Neural crest cell (in vitro differentiated cells): ENCODE measurements around the gene TBC1D24. TPM values are rescaled to one million over a fixed set of nuclear protein-coding genes. Genes with fewer than 3 reads are reported as not detected.
A peak's percentile ranks its signal among the peaks of the same experiment; 100 is the strongest.

ENCODE experiments used
- DNase-seq: peaks from one replicate; pipeline ENCODE4 v3.0.0; 2021; ENCODE audit warnings: low read depth, mixed read lengths, low spot score
- H3K27ac Mint-ChIP-seq: one replicate; pipeline ENCODE4 v1.8.0; 2021; ENCODE audit warnings: mild to moderate bottlenecking, mixed read lengths; ENCODE audit not compliant: unreplicated experiment
- H3K27me3 Mint-ChIP-seq: 2 replicates; pipeline ENCODE4 v1.8.0; 2021; ENCODE audit warnings: low read depth, mild to moderate bottlenecking, mixed read lengths
- H3K36me3 Mint-ChIP-seq: 2 replicates; pipeline ENCODE4 v1.8.0; 2021; ENCODE audit warnings: low read depth, mild to moderate bottlenecking, mixed read lengths
- H3K4me1 Mint-ChIP-seq: 2 replicates; pipeline ENCODE4 v1.8.0; 2021; ENCODE audit warnings: mixed read lengths
- H3K4me3 Mint-ChIP-seq: one replicate; pipeline ENCODE4 v1.8.0; 2021; ENCODE audit warnings: mild to moderate bottlenecking, mixed read lengths
- H3K9me3 Mint-ChIP-seq: 2 replicates; pipeline ENCODE4 v1.8.0; 2021; ENCODE audit warnings: mixed read lengths
- total RNA-seq: library from RNA; stranded (reverse); gene quantifications from 2 replicates; pipeline ENCODE4 v1.2.1, GENCODE V29; 2021
- TF ChIP-seq, protein P1 (sequence below): fragments of 200-600 bp; sonication (generic); conservative IDR thresholded peaks from 2 replicates; pipeline ENCODE4 v1.5.0; 2021; ENCODE audit warnings: antibody characterized with exemption, mild to moderate bottlenecking

The TBC1D24 gene
- total RNA-seq, 1 donor from 2014 or later = 30.0 TPM

DNA sequence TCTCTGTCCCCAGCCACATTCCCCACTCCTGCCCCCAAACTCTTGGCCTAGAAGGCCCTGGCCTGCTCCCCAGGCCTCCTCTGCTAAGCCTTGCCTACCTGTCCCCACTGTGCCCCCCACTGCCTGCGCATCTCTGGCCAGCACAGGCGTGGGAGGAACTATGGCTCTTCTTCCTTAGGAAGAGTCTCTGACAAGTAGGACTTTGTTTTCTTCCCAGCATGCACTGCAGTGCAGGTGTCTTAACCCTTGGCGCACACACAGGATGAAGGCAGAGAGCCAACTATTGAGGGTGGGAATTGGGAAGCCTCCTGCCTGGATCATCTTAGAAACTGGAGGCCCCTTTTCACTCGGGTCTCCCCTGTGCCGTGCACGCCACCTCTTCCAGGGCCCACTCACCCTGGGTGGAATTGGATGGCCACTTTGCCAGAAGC, 48.9 kb downstream of the TBC1D24 start:
- TF ChIP-seq, protein P1, sequence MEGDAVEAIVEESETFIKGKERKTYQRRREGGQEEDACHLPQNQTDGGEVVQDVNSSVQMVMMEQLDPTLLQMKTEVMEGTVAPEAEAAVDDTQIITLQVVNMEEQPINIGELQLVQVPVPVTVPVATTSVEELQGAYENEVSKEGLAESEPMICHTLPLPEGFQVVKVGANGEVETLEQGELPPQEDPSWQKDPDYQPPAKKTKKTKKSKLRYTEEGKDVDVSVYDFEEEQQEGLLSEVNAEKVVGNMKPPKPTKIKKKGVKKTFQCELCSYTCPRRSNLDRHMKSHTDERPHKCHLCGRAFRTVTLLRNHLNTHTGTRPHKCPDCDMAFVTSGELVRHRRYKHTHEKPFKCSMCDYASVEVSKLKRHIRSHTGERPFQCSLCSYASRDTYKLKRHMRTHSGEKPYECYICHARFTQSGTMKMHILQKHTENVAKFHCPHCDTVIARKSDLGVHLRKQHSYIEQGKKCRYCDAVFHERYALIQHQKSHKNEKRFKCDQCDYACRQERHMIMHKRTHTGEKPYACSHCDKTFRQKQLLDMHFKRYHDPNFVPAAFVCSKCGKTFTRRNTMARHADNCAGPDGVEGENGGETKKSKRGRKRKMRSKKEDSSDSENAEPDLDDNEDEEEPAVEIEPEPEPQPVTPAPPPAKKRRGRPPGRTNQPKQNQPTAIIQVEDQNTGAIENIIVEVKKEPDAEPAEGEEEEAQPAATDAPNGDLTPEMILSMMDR = no peak
- Mint-ChIP-seq H3K4me3 (peak overlapping the region; percentile 71), H3K9me3 (no peaks in the 10 kb centered on the region), H3K36me3 (peaks cover 6% of the 10 kb centered on the region), H3K27me3 (peaks cover 7% of the 10 kb centered on the region), H3K4me1 (peaks cover 15% of the 10 kb centered on the region), H3K27ac (no peak overlapping the region)
- DNase-seq = no peak

DNA sequence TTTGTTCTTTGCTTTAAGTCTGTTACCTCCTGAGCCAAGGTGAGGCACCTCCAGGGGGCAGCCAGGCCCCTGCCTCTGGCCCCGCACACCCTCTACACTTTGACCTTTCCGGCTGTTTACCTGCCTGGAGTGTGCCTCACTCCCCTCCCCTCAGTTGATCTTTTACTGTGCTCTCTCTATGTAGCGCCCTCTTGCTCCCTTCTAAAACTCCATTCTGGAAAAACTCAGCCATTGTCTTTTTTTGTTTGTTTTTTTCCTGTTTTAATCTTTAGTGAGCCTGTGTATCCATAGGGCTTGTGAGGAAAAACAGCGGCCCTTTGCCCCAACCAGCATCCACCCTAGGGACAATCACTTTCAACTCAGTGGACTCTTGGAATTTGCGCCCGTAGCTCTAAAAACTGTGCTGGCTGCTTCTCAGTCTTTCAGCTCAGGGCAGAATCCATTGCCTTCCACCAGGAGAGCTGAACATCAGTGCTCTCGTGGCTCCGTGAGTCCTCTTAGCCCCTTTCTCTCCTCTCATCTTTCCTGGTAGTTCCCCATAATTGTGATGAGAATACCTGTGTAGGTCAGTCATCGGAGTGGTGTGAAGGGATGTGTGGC, 49.5 kb downstream of the TBC1D24 start:
- TF ChIP-seq, protein P1 = no peak
- Mint-ChIP-seq H3K36me3 (peaks cover 6% of the 10 kb centered on the region), H3K9me3 (no peaks in the 10 kb centered on the region), H3K4me3 (peak overlapping the region; percentile 71), H3K27me3 (peaks cover 7% of the 10 kb centered on the region), H3K27ac (no peak overlapping the region), H3K4me1 (peaks cover 12% of the 10 kb centered on the region)
- DNase-seq = no peak

DNA sequence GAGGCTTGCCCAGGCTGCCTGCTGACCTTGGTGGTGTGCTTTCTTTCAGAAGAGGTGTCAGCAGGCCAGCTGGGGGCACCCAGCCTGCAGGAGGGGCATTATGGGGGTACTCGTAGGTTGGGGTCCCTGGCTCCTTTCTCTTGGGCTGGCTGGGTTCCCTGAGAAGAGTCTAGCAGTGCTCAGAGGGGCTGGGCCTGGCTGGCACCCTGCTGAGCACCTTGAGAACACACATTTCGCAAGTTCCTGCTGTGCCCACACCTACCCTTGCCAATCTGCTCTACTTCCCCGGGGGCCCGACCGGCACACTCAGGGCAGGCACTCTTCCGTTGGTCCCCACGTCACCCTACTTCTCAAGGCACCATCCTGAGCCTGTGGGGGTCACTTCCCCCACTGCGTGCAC, 51.2 kb downstream of the TBC1D24 start:
- peaks cover 3% of the 10 kb centered on the region for H3K4me1 Mint-ChIP-seq
- TF ChIP-seq, protein P1 = no peak
- DNase-seq = no peak
- H3K27ac Mint-ChIP-seq = no peak overlapping the region
- H3K9me3 Mint-ChIP-seq = no peaks in the 10 kb centered on the region
- H3K36me3 Mint-ChIP-seq = peaks cover 6% of the 10 kb centered on the region
- H3K4me3 Mint-ChIP-seq = no peak overlapping the region
- peaks cover 4% of the 10 kb centered on the region for H3K27me3 Mint-ChIP-seq

DNA sequence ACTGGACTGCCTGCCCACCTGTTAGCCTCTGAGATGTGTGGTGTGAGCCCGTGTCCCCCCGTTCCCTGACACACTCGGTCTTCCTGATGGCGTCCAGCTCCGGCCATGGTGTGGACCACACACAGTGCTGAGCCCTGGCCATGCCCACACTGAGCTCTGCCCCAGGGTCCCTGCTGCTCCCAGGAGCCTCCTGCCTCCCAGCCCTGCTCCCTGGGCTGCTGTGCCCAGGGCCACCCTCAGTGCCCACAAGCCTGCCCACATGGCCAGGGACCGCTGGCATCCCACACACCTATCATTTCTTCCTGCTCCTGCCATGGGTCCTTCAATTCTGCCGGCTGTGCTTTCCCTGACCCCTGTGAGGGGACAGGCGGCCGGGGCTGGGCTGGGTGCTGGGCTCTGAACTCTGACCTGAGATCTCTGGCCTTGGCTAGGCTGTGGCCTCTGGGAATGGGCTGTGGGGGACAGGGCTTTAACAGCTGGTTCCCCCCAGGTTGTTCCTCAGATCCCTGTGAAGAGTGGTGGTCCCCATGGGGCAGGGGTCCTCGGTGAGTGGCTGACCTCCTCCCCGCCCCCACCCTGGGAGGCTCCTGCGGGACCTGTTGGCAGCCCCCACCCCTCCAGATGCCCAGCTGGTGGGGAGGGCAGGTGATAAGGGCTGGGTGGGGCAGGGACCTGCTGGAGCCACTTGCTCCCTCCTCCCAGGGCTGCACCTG, 52.3 kb downstream of the TBC1D24 start:
- TF ChIP-seq, protein P1 = no peak
- H3K4me3 Mint-ChIP-seq = no peak overlapping the region
- H3K36me3 Mint-ChIP-seq = peaks cover 6% of the 10 kb centered on the region
- no peaks in the 10 kb centered on the region for H3K27me3 Mint-ChIP-seq
- no peaks in the 10 kb centered on the region for H3K9me3 Mint-ChIP-seq
- no peak overlapping the region for H3K27ac Mint-ChIP-seq
- DNase-seq = no peak
- H3K4me1 Mint-ChIP-seq = peaks cover under 1% of the 10 kb centered on the region

DNA sequence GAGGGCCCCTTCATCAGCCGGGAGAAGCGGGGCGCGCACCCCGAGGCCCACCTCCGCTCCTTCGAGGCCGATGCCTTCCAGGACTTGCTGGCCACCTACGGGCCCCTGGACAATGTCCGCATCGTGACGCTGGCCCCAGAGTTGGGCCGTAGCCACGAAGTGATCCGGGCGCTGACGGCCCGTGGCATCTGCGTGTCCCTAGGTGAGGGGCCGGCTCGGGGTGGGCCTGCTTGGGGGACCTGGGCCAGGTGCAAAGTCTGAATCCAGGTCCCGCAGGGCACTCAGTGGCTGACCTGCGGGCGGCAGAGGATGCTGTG, 52.8 kb downstream of the TBC1D24 start:
- Mint-ChIP-seq H3K36me3 (peaks cover 6% of the 10 kb centered on the region), H3K4me3 (no peak overlapping the region), H3K27ac (no peak overlapping the region), H3K27me3 (peaks cover 3% of the 10 kb centered on the region), H3K9me3 (no peaks in the 10 kb centered on the region), H3K4me1 (peaks cover 6% of the 10 kb centered on the region)
- no peak for DNase-seq
- TF ChIP-seq, protein P1 = no peak
